HG03432 (cell line): ENCODE results near the gene GBGT1.

Experiments used
- ATAC-seq: cut with Tn5 transposase; IDR thresholded peaks from one replicate; pipeline ENCODE4 v1.9.1; 2021; ENCODE audit warnings: mild to moderate bottlenecking, moderate library complexity; ENCODE audit not compliant: unreplicated experiment

GBGT1 gene

DNA sequence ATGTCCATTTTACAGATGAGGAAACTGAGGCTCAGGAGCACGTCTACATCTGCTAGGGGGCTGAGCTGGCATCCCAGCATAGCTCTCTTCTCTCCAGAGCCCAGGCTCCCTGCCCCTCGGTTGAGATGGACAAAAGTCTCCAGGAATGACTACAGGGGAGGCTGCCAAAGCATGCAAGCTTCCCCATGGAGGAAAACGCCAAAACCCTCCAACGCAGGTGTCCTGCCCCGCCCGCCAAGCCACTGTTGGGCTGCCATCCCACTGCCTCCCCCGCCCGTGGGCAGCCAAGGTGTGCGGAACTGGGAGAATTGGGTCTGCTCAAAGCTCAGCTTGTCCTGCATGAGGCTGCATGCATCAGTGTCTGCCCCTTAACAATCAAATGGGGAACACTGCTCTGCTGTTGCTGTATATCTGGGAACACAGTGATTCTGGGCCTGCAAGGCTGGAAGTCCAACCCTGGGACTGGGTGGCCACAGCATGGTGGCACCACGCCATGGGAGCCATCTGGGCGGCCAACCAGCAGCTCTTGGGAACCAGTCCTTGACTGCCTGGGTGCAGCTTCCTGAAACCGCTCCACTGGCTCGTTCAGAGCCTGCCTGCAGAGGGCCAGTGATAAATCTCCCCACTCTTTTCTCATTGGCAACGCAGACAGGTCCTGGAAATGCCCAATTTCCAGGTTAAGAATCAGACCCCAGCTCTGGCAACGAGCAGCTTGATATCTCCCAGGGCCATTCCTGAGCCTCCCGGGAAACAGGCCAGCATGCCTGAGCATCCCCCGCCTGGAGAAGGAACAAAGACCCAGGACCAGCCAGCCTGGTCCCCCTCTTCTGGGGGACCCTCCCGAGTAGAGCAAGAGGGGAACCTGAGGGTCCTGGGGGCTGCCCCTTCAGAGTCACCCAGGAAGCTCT lies 46.2 kb downstream of the GBGT1 start:
- no peak for ATAC-seq

DNA sequence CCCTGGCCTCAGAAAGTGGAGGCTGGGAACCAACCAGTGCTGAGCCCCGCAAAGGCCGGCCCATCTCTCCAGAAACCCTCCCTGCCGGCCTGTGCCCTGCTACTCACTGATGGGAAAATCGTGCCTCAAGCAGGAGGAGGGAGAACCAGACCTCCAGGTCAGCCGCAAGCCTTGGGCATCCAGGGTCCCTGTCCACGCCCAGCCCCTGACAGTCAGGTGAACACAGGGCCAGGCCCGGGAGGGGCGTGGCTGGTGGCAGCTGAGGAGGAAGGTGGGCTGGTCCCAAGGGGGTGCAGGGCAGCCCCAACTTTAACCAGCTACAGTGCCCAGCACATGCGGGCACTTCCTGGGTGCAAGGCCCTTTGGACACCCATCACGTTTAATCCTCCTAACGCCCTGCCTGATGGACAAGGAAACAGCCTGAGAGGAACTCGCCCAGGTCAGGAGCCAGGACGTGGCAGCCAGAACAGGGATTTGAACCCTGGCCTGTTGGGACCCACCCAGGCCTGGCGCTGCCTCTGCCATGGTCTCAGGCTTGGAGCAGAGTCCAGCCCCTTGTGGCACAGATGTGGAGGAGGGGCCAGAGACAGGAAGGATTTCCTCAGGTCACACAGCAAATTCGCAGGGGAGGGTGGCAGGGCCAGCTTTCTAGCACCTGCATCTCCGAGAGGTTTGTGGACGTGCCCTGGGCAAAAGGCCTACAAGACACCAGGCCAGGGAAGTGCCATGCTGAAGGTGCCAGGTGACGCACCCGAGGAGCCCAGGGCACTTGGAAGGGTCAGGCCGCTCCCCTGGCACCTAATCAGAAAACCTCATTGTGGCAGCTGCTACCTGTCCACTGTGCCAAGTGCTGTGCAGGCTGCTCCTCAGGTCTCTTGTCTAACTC lies 47.1 kb downstream of the GBGT1 start:
- no peak for ATAC-seq

DNA sequence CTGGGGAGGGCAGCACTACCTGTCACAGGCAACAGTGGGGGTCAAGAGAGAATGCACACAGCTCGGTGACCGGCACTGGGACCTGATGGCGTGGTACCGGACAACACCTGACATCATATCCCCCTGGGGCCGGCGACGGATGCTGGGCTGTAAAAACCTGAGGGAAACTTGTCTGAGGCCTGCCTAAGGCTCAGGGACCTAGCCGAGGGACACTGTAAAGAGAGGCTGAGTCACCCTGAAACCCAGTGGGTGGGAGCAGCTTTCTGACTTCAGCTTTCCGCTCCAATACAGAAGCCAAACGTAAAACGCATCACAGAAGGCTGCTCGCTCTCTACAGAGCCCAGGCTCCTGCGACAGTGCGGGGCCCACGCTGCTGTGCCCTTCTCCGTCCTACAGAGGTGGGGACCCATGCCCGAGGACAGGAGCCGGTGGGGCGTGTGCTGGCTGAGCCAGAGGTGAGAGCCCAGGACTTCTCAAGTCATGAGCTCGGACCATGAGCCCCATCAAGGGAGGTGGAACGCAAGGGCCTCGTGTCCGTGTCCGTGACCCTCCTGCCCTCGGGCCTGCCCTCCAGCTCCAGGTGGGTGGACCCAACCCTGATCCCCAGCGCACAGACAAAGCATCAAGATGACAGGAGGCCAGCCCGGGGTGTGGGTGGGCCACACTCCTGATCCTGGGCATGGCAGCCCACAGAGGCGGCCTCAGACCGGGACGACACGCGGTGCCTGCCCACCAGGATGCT lies 47.9 kb downstream of the GBGT1 start:
- ATAC-seq = peak; percentile 60

DNA sequence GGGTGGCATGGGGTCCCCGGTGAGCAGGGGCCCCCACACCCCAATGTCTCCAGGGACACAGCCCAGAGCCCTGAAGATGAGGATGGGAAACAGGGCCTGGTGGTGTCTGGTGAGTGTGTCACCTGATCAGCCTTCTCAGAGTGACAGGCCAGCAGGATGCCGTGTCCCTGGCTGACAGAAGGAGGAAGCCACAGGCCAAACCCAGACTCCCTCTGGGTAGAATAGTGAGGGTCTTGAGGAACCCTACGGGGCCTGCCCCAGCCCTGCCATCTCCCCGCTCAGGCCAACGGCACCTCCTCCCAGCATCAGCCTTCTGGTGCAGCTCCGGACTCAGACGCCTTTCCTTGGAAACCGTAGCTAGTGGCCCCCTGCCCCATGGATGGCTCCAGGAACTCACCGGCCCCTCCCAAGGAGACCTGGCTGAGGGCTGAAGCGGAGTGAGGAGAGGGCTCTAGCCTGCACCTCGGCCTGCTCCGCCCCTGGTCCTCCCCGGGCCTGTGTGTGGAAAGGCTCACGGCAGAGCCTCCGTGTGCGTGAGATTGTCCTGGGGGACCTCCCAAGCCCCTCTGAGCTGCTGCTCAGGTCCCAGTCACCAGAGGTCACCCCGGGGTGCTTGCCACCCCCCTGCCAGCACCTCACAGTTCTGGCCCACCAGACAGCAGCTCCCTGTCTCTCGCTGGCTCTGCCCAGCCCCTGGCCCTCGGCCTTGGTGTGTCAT lies 48.7 kb downstream of the GBGT1 start:
- peak; percentile 27 for ATAC-seq

DNA sequence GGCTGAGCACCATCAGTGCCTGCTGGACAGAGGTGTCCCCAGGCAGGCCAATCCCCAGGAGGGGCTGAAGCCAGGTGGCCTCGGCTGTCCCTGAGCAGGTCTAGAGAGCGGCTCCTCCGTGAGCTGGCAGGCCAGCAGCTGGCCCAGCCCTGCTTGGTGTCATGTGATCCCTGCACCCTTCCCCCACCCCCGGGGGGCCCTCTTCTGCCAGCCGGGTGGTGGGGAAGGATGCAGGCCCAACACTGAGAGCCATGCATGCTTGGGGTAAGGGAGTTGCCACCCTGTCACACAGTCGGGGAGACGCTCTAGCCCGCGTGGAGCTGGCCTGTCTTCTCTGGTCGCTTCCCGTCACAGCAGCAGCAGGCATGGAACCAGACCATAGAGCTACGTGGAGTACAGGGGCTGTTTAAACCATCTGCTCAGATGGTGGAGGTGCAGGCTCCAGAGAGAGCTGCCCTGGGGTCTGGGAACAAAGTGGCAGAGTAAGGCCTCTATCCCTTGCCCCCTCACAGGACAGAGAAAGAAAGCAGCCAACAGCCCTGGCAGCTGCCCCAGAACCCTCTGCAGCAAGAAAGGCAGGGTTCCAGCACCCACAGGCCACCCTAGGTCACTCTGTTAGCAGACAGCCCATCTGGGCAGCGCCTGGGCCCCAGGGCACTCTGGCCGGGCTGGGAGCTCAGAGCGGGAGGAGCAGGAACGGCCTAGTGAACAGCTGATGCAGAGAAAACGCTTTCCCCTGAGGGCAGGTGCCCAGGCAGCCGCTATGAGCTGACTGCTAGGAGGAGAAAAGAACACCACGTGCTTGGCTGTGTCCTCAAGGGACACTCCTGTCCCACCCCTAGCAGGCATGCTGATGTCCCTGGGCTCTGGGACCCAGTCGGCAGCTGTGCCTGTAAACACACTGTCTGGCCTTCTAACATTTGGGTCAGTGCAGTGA lies 49.5 kb downstream of the GBGT1 start:
- peak; percentile 11 for ATAC-seq

DNA sequence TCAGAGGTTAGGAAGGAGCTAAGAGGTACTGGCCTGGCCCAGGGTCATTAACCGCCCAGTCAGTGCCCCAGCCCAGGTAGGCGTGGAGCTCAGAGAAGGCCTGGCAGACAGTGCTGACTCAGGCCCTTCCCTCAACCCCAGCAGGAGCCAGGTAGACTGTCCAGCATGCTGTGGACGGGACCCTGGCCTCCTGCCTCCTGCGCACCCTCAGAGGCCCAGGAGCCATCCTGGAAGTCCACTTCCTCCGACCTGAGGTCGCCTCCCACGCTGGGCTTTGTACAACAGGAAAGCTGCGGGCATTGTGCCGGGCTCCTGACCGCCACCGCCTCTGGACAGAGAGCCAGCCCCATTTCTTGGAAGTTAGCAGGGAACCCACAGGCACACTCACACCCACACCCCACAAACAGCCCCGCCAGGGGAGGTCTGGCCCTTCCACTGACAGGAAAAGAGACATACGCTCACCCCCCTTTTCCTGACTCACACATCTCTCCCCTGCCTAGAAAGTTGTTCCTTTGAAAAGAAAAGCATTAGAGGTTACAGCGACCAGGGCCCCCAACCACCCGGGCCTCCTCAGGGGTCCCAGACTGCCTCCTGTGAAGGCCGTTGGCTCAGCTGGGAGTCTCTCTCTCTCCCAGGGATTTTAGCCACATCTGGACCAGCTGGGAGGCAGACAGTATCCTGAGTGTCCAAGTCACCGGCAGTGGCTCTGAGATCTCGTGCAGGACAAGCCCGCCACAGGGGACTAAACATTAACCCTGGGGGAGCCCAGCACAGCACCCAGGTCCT lies 50.4 kb downstream of the GBGT1 start:
- ATAC-seq = no peak

DNA sequence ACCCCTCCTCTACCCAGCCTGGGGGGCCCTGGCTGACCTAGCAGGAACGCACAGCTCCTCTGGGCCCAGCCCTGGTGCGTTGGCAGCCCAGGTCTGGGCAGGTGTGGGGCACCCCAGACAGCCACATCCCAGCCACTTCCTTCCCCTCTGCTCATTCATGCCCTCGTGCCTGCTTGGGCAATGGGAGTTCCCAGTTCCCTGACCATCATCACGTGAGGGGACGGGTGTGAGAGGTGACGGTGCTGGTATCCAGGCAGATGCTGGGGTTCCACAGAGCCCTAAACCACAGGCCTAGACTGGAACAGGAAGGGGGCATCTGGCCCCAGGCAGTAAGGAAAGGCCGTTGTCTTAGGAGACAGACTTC lies 51.1 kb downstream of the GBGT1 start:
- ATAC-seq = no peak

DNA sequence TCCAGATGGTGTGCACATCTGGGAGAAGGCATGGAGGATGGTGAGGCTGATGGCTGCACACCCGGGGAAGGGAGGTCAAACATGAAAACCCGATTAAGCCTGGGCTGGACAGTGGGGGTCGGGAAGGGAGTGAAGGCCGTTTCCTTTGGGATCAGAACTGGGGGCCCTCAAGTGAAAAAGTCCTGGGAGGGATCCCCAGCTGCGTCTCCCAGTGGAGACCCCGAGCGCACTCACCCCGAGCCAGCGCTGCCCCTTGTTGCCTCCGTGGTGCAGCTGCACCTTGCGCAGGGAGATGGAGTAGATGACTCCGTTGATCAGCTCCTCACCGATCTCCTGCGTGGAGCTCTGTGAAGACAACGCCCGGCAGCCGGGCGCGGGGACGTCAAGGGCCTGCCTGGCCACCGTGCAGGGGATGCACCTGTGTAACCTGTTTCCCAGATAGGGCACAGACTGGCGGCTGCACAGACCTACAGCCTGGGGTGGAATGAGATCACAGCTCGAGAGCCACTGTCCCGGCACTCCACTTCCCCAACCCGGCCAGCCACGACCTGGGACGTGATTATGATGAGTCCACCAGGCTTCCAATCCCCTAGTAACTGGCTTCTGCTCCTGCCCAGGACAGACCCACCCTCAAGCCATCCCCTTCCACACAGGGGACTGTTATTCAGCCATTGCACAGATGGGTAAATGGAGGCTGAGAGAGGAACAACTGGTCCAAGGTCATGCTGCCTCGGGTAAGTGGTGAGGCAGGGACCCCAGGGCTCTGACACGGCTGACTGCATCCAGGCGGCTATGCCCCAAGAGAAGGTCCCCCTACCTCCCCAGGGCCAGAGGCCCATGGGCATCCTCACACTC lies 51.7 kb downstream of the GBGT1 start:
- no peak for ATAC-seq

DNA sequence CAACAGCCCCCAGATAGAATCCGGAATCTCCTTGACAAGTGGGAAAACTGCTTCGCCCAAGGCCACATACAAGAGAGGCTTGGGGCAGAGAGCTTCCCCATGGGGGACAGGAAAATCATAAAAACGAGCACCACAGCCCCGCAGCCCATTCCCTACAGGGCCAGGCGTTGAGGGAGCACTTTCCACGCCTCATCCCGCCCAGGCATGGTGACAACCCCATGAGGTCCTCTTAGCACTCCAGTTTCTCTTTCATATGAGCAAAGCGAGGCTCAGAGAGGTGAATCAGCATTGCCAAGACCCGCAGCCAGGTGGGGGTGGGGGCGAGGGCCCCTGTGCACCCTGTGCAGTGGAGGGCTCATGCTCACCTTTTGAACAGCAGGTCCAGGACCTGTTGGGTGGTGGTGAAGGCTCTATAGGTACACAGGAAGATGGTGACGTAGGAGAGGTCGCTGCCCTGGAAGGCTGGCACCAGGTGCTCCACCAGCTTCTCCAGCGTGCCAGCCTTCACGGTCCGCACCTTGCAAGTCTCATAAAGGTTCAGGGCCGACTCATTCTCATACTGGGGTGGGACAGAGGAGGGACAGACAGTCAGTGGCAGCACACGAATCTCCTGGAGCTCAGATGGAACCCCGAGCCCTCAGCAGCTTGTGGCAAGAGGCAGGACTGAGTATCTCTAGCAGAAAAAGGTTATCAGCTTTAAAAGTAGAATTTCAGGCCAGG lies 53.6 kb downstream of the GBGT1 start:
- no peak for ATAC-seq

DNA sequence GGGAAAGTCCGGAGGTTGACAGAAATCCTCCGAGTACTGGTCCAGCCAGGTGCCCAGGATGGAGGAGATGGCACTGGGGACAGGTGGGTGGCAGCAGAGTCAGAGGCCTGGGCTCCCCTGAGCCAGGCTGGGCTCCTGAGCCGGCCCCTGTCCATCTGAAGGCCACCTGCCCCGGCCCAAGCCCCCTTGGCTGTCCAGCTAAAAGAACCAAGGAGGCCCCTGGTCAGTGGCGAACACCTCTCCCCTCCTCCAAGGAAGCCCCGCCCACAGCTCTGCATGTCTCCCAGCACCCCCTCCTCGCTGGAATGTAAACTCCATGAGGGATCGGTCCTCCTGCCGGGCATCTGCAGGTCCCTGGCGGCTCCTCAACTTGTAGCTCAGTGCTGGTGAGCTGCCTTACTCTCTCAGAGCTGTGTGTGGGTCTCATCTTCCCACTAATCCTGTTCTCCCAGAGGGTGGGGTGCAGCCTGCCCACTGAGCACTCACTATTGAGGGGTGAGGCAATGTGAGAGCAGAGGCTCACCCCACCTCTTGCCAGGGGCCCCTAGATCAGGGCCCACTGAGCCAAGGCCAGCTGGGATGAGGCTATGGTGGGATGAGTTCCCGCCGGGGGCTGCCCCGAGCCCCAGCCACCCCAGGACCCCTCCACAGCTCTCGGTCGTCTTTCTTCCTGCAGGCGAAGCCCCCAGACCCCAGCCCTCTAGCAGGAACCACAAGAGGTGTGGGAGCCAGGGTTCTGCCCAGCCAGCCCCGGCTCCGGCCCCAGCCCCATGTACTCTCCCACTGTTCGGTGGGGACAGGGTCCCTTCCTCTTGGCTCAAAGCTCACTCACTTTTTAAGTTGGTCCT lies 54.7 kb downstream of the GBGT1 start:
- ATAC-seq = no peak

DNA sequence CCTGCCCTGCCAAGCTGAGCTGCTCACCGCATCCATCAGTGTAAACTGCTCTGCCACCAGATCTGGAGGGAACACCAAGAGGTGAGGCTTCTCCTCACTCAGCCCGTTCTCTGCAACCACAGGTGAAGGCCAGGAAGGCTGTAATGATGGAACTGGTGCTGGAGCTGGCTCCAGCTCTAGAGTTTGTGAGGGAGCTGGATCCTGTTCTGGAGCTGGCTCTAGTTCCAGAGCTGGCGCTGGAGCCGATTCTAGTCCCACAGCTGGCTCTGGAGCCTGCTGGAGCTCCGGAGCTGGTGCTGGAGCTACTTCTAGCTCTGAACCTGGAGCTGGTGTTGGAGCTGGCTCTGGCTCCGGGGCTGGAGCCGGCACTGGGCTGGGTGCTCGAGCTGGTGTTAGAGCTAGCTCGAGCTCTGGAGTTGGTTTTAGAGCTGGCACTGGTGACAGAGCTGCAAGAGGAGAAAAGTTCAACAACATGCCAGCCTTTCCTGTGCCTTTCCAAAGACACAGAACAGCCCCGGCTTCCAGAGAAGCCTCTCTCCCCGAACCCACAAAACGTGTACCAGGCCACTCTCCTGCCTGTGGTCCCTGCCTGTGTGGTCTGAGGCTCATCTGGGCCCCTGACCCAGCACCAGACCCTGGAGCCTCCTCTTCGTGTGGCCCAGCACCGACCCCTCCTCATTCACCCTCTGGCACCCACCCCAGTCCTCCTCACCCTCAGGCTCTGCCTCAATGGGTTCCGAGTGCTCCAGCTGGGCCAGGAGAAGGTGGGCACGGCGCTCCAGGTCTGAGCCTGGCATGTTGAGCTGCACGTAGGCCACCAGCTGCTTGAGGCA lies 55.5 kb downstream of the GBGT1 start:
- ATAC-seq = no peak

DNA sequence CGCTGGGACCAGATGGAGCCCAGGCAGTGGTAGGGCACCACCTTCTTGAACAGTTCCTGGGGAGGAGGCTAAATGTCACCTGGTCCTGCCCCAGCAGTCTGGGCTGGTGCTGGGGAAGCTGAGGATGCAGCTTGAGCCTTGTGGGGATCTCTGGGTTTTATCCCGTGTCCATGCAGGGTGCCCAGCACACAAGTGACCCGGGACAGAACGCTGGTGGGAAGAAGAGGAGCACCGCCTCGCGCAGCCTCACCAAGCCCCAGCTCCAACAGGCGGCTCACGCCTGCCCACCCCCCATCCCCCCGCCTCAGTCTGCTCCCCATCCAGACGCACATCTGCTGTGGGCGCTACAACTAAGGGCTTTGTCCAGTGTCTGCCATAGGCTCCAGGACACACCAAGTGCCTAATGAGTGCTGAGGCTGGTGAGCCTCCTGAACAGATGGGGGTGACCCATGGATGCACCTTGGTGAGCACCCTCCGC lies 56.4 kb downstream of the GBGT1 start:
- no peak for ATAC-seq

DNA sequence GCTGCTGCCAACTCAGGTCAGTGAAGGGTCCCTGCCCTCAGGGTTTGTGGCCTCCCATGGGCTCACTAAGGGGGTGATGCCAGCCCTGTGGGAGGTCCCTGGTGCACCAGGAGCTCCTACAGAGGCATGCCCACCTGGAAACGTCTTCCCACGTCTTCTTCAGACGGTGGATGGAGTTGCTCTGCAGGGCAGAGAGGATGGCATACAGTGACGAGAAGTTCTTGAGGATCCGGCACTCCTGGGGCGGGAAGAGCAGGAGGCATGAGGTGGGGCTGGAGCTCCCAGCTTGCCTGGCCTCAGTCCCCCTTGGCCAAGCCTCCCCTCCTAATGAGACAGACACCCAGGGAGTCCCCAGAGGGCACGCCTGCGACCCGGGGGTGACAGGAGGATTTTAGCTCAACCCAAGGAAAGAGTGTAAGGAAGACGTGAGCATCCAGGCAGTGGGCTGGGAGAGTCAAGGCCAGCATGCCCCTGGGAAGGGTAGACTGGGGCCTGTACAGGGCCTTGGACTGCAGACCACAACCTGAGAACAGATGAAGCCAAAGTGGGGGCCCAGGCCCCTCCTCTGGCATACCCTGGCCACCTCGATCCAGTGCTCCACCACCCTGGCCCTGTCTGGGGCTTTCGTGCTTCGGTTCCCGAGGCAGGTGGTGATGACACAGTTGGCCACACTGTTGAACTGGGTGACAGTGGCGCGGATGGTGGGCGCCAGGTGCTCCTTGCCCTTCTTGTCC lies 57.0 kb downstream of the GBGT1 start:
- ATAC-seq = no peak

DNA sequence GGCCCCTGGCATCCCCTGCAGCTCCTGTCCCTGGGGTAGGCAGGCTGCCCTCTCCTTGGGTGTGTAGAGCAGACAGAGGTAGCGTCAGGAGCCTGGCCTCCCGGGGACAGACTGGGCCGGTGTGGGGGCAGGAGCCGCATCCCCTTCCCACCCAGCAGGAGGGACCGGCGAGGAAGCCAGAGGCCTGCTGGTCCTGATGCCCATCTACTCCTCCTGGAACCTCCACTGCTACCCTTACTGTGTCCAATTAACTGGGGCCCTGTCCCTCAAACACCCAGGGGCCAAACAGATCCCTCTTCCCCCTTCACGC lies 58.3 kb downstream of the GBGT1 start:
- ATAC-seq = no peak
